ENCODE data around the gene NIT1. TPM values are rescaled to one million over a fixed set of nuclear protein-coding genes. Genes with fewer than 3 reads are reported as not detected.

Gene NIT1
- total and polyA plus RNA-seq, 2 of the 13 experiments (the other 11 are each of a cell fraction or from before 2014, with no cell fraction given): 22.7 to 31.0 TPM

GRCh38 chr1:161153682-161154337 is 35.9 kb downstream of the NIT1 start, which contains the start of gene UFC1 (continued):
- TF ChIP-seq ZNF275 (CRISPR knock-in tag; IDR thresholded peaks at IDR 0.05; ENCODE audit: borderline replicate concordance): peak; percentile 27; the same call in 1 of the 2 replicates
- no peak for TF ChIP-seq CENPT (CRISPR knock-in tag; IDR thresholded peaks at IDR 0.05; ENCODE audit: low read depth)
- no peak for TF ChIP-seq SP2 (CRISPR knock-in tag; IDR thresholded peaks at IDR 0.05)
- peak; percentile 66; the same call in 1 of the 2 replicates for TF ChIP-seq POGZ (CRISPR knock-in tag; IDR thresholded peaks at IDR 0.05)
- no peak for TF ChIP-seq HNRNPK (IDR thresholded peaks at IDR 0.05; ENCODE audit: low read depth, low read length, poor library complexity, severe bottlenecking)
- no peak for TF ChIP-seq SCMH1 (CRISPR knock-in tag; IDR thresholded peaks at IDR 0.05; ENCODE audit: borderline replicate concordance)
- TF ChIP-seq PTBP1 (IDR thresholded peaks at IDR 0.05; ENCODE audit: low read depth, low read length, poor library complexity, severe bottlenecking): no peak
- TF ChIP-seq ZBTB37 (CRISPR knock-in tag; IDR thresholded peaks at IDR 0.05): no peak
- TF ChIP-seq ZNF234 (CRISPR knock-in tag; conservative IDR thresholded peaks at IDR 0.05): no peak
- TF ChIP-seq NONO (IDR thresholded peaks at IDR 0.05): no peak
- TF ChIP-seq NONO (CRISPR knock-in tag; conservative IDR thresholded peaks at IDR 0.05): peak; percentile 75
- no peak for TF ChIP-seq ZNF766 (CRISPR knock-in tag; IDR thresholded peaks at IDR 0.05; ENCODE audit: borderline replicate concordance)
- no peak for TF ChIP-seq ZNF776 (CRISPR knock-in tag; IDR thresholded peaks at IDR 0.05)
- TF ChIP-seq ZNF160 (CRISPR knock-in tag; IDR thresholded peaks at IDR 0.05): no peak
- no peak for TF ChIP-seq ZBTB39 (CRISPR knock-in tag; IDR thresholded peaks at IDR 0.05)
- TF ChIP-seq TRAFD1 (CRISPR knock-in tag; IDR thresholded peaks at IDR 0.05; ENCODE audit: borderline replicate concordance): no peak
- peak; percentile 54; the same call in 1 of the 2 replicates for TF ChIP-seq GPN1 (CRISPR knock-in tag; IDR thresholded peaks at IDR 0.05; ENCODE audit: borderline replicate concordance)
- no peak for TF ChIP-seq MED8 (CRISPR knock-in tag; IDR thresholded peaks at IDR 0.05; ENCODE audit: insufficient replicate concordance)
- TF ChIP-seq TMF1 (CRISPR knock-in tag; IDR thresholded peaks at IDR 0.05; ENCODE audit: low read depth): no peak
- no peak for TF ChIP-seq ZFP82 (CRISPR knock-in tag; IDR thresholded peaks at IDR 0.05; ENCODE audit: borderline replicate concordance)
- no peak for TF ChIP-seq HDAC6 (IDR thresholded peaks at IDR 0.05; ENCODE audit: low read depth, low read length)
- peak; percentile 44; the same call in 1 of the 2 replicates for TF ChIP-seq PITX1 (CRISPR knock-in tag; IDR thresholded peaks at IDR 0.05)
- TF ChIP-seq ZNF343 (CRISPR knock-in tag; IDR thresholded peaks at IDR 0.05): no peak
